DND-41 (cell line): ENCODE measurements around the gene KRTAP5-1.
"Not testable (repeated sequence)": the region's sequence is repeated elsewhere in the genome, so short reads cannot be mapped to it uniquely, and the experiment has no call there.

ENCODE experiments used
- ATAC-seq: fragments of 200-7000 bp; cut with Tn5 transposase; 3 replicates; pipeline ENCODE4 v1.9.1; 2021; ENCODE audit warnings: low read depth; ENCODE audit not compliant: insufficient read depth
- DNase-seq: peaks from one replicate; pipeline ENCODE4 v3.0.0-alpha.2; 2020
- H2AFZ ChIP-seq: 2 replicates; pipeline ENCODE4 v1.6.0; 2012; ENCODE audit warnings: low read depth, low read length
- H3K27ac ChIP-seq: 2 replicates; pipeline ENCODE4 v1.5.1; 2012; ENCODE audit warnings: low read length, inconsistent platforms
- H3K27me3 ChIP-seq: fragments of 200-600 bp; sonication (generic); 2 replicates; pipeline ENCODE4 v1.6.0; 2012; ENCODE audit warnings: low read length, mild to moderate bottlenecking, inconsistent platforms; ENCODE audit not compliant: insufficient read depth, poor library complexity
- H3K36me3 ChIP-seq: 2 replicates; pipeline ENCODE4 v1.5.1; 2012; ENCODE audit warnings: low read length, inconsistent platforms; ENCODE audit not compliant: insufficient read depth
- H3K4me1 ChIP-seq: 2 replicates; pipeline ENCODE4 v1.5.1; 2012; ENCODE audit warnings: mild to moderate bottlenecking, low read length; ENCODE audit not compliant: insufficient read depth
- H3K4me2 ChIP-seq: 2 replicates; pipeline ENCODE4 v1.6.0; 2012; ENCODE audit warnings: mild to moderate bottlenecking, moderate library complexity, low read length, inconsistent platforms; ENCODE audit not compliant: insufficient read depth
- H3K4me3 ChIP-seq, 2 experiments: fragments of 200-600 bp in 1 of 2; shearing (Covaris generic) in 1 of 2; 2 replicates each; pipeline ENCODE4 v1.5.1; 2012 to 2016; ENCODE audit warnings: inconsistent platforms in 2 of 2, low read length in 2 of 2, mild to moderate bottlenecking in 2 of 2, low read depth in 1 of 2, moderate library complexity in 1 of 2
- H3K79me2 ChIP-seq: 2 replicates; pipeline ENCODE4 v1.6.0; 2012; ENCODE audit warnings: low read length, inconsistent platforms; ENCODE audit not compliant: insufficient read depth
- H3K9ac ChIP-seq: 2 replicates; pipeline ENCODE4 v1.6.0; 2012; ENCODE audit warnings: low read depth, mild to moderate bottlenecking, inconsistent platforms, low read length, moderate library complexity
- H3K9me3 ChIP-seq: 2 replicates; pipeline ENCODE4 v1.5.1; 2012; ENCODE audit warnings: low read length, moderate library complexity, mild to moderate bottlenecking, inconsistent platforms; ENCODE audit not compliant: insufficient read depth, severe bottlenecking
- H4K20me1 ChIP-seq: 2 replicates; pipeline ENCODE4 v1.6.0; 2012; ENCODE audit warnings: low read length; ENCODE audit not compliant: insufficient read depth
- EZH2 ChIP-seq: IDR thresholded peaks from 3 replicates; pipeline ENCODE4 v1.6.1; 2012; ENCODE audit warnings: borderline replicate concordance, low read depth, mild to moderate bottlenecking, moderate library complexity, low read length, inconsistent platforms; ENCODE audit not compliant: severe bottlenecking
- TF ChIP-seq, protein P1 (sequence below): IDR thresholded peaks from 2 replicates; pipeline ENCODE4 v1.5.1; 2012; ENCODE audit warnings: borderline replicate concordance, low read length, moderate library complexity, mild to moderate bottlenecking; ENCODE audit not compliant: poor library complexity, severe bottlenecking; ENCODE audit errors: extremely low read depth

KRTAP5-1 gene

GRCh38 chr11:1604711-1605110, 19.6 kb upstream of the KRTAP5-1 start:
- H2AFZ ChIP-seq: no peak overlapping the region
- no peak for DNase-seq
- no peaks in the 10 kb centered on the region for H3K4me1 ChIP-seq
- H3K9me3 ChIP-seq: no peaks in the 10 kb centered on the region
- no peak overlapping the region for H3K27ac ChIP-seq
- H3K4me2 ChIP-seq: no peak overlapping the region
- no peak for TF ChIP-seq EZH2
- no peaks in the 10 kb centered on the region for H3K79me2 ChIP-seq
- peaks cover 12% of the 10 kb centered on the region for H3K27me3 ChIP-seq
- no peak overlapping the region for H3K9ac ChIP-seq
- H3K36me3 ChIP-seq: no peaks in the 10 kb centered on the region
- no peak for ATAC-seq
- H4K20me1 ChIP-seq: no peaks in the 10 kb centered on the region
- no peak overlapping the region for H3K4me3 ChIP-seq

- no peak overlapping the region for H3K4me2 ChIP-seq
- H3K4me3 ChIP-seq: no peak overlapping the region
- no peaks in the 10 kb centered on the region for H3K36me3 ChIP-seq
- TF ChIP-seq EZH2: no peak
- H3K27me3 ChIP-seq: peaks cover 12% of the 10 kb centered on the region
- H2AFZ ChIP-seq: no peak overlapping the region
- H4K20me1 ChIP-seq: no peaks in the 10 kb centered on the region
- no peaks in the 10 kb centered on the region for H3K9me3 ChIP-seq
- ATAC-seq: no peak
- no peak for DNase-seq
- no peaks in the 10 kb centered on the region for H3K4me1 ChIP-seq
- no peaks in the 10 kb centered on the region for H3K79me2 ChIP-seq
- no peak overlapping the region for H3K27ac ChIP-seq
- no peak overlapping the region for H3K9ac ChIP-seq
These were observed 19.1 kb upstream of the KRTAP5-1 start for GRCh38 chr11:1604181-1604580.

GRCh38 chr11:1603629-1604028, 18.5 kb upstream of the KRTAP5-1 start:
- no peak overlapping the region for H2AFZ ChIP-seq
- H3K79me2 ChIP-seq: no peaks in the 10 kb centered on the region
- no peak for TF ChIP-seq EZH2
- TF ChIP-seq, protein P1, sequence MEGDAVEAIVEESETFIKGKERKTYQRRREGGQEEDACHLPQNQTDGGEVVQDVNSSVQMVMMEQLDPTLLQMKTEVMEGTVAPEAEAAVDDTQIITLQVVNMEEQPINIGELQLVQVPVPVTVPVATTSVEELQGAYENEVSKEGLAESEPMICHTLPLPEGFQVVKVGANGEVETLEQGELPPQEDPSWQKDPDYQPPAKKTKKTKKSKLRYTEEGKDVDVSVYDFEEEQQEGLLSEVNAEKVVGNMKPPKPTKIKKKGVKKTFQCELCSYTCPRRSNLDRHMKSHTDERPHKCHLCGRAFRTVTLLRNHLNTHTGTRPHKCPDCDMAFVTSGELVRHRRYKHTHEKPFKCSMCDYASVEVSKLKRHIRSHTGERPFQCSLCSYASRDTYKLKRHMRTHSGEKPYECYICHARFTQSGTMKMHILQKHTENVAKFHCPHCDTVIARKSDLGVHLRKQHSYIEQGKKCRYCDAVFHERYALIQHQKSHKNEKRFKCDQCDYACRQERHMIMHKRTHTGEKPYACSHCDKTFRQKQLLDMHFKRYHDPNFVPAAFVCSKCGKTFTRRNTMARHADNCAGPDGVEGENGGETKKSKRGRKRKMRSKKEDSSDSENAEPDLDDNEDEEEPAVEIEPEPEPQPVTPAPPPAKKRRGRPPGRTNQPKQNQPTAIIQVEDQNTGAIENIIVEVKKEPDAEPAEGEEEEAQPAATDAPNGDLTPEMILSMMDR: no peak
- ATAC-seq: no peak
- no peaks in the 10 kb centered on the region for H4K20me1 ChIP-seq
- no peaks in the 10 kb centered on the region for H3K4me1 ChIP-seq
- H3K36me3 ChIP-seq: no peaks in the 10 kb centered on the region
- no peak overlapping the region for H3K9ac ChIP-seq
- H3K4me2 ChIP-seq: no peak overlapping the region
- no peak overlapping the region for H3K4me3 ChIP-seq
- H3K9me3 ChIP-seq: no peaks in the 10 kb centered on the region
- H3K27me3 ChIP-seq: peaks cover 12% of the 10 kb centered on the region
- no peak for DNase-seq
- no peak overlapping the region for H3K27ac ChIP-seq

GRCh38 chr11:1601663-1602062, 16.6 kb upstream of the KRTAP5-1 start:
- H3K79me2 ChIP-seq, H3K27ac ChIP-seq, H3K4me2 ChIP-seq, H3K9ac ChIP-seq, H3K9me3 ChIP-seq, H4K20me1 ChIP-seq, H3K36me3 ChIP-seq, H3K4me1 ChIP-seq, H2AFZ ChIP-seq, DNase-seq, H3K4me3 ChIP-seq, ATAC-seq: not testable (repeated sequence)
- peaks cover 12% of the 10 kb centered on the region for H3K27me3 ChIP-seq

- DNase-seq (no peak), ATAC-seq (no peak)
- Histone ChIP-seq H3K4me1 (no peaks in the 10 kb centered on the region), H3K9me3 (no peaks in the 10 kb centered on the region), H3K27me3 (peaks cover 12% of the 10 kb centered on the region), H3K27ac (no peak overlapping the region), H4K20me1 (no peaks in the 10 kb centered on the region), H3K9ac (no peak overlapping the region), H3K4me2 (no peak overlapping the region), H3K79me2 (no peaks in the 10 kb centered on the region), H2AFZ (no peak overlapping the region), H3K36me3 (no peaks in the 10 kb centered on the region), H3K4me3 (no peak overlapping the region)
- no peak for TF ChIP-seq EZH2
These were observed 15.5 kb upstream of the KRTAP5-1 start for GRCh38 chr11:1600626-1601025.
